ENCODE results near the gene CADM4.
"Not testable (repeated sequence)": the region's sequence is repeated elsewhere in the genome, so short reads cannot be mapped to it uniquely, and the experiment has no call there.

Gene CADM4

GRCh38 chr19:43662487-43662886 is 22.8 kb upstream of the CADM4 start:
- no peak for DNase-seq

DNA sequence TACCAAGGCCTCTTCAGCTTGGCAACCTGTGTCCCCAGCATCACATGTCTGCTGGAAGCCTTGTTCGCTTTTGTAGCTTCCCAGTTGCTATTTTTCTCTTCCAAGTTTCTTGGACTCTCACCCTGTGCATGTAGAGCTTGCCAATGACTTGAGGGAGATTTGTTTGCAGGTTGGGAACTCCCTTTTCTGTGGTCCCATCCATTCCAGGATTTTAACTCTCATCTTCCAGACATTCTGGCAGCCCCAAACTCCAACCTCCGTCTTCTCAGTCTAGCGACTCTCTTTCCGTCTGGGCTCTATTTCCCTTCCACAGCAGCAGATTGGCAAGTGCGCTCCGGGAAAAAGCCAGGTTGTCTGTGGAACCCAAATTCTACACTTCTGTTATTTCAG is 21.3 kb upstream of the CADM4 start:
- no peak for DNase-seq

GRCh38 chr19:43660301-43660970 is 20.8 kb upstream of the CADM4 start:
- DNase-seq: no peak

DNA sequence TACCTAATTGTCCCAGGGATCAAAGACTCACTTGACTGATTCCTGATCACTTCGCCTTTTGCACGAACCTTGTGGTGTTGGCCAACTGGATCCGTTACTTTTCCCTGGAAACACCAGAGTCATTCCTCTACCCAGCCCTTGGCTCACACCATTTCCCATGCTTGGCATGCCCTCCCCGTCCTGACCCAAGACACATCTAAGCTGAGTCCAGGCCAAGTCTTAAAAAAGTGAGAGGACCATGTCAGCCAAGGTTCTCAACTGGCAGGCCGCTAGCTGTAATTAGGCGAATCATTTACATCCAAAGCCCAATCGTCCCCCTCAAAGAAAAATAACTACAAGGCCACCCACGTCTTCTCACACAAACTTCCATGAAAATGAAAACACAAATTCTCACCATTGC is 18.8 kb upstream of the CADM4 start:
- DNase-seq: no peak

- no peak for DNase-seq
These were observed 18.4 kb upstream of the CADM4 start for GRCh38 chr19:43658001-43658400.

- DNase-seq: no peak
These were observed 16.8 kb upstream of the CADM4 start for GRCh38 chr19:43656436-43656835.

DNA sequence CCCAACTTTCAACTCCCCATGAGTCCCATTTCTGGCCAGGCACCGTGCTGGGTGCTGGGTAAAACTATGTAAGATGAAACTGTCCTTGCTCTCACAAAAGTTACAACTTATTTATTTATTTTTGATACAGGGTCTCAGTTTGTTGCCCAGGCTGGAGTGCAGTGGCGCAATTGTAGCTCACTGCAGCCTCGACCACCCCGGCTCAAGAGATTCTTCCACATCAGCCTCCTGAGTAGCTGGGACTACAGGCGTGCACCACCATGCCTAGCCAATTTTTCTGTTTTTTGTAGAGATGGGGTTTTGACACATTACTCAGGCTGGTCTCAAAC is 12.9 kb upstream of the CADM4 start:
- DNase-seq: no peak

DNA sequence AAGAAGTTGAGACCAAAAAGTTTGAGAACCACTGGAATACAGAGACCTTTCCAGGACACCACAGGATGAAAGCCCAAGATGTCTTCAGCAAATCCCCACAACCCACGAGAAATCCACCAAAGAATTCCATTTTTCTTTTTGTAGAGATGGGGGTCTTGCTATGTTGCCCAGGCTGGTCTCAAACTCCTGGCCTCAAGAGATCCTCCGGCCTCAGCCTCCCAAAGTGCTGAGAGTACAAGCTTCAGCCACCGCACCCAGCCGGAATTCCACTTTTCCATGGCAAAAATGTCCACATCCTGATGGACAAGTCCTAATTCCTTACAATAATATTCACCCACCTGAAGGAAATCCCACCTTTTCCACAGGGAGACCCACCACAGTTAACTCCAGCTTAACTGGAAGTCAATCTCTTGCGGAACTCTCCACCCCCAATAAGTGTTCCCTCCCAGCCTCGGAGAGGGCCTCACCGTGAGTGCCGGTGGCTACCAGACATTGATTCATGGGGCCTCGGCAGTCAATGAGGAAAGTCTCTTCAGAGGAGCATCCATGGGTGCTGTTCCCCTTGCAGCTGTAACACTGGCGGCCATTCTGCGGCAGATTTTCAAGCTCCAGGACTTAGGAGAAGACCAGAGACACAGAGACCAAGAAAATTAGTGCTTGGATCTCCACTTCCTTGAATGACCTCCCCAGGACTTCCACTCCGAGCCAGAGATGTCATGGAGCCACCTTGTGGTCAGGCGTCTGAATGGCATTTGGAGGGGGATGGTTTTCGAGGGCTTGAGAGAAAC is 12.3 kb upstream of the CADM4 start:
- DNase-seq: peak; percentile 64

DNA sequence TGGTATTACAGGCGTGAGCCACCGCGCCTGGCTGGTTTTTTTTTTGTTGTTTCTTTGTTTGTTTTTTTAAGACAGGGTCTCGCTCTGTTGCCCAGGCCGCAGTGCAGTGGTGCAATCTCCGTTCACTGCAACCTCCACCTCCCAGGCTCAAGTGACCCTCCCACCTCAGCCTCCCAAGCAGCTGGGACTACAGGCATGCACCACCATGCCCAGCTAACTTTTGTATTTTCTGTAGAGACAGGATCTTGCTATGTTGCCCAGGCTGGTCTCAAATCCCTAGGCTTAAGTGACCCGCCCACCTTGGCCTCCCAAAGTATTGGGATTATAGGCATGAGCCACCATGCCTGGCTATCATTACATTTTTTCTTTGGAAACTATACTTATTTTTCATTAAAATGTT is 10.6 kb upstream of the CADM4 start:
- DNase-seq: not testable (repeated sequence)

- DNase-seq: no peak
These were observed 9.9 kb upstream of the CADM4 start for GRCh38 chr19:43649514-43649913.

GRCh38 chr19:43648633-43649032 is 9.0 kb upstream of the CADM4 start:
- DNase-seq: no peak

- DNase-seq: no peak
These were observed 4.5 kb upstream of the CADM4 start for GRCh38 chr19:43644181-43644580.

DNA sequence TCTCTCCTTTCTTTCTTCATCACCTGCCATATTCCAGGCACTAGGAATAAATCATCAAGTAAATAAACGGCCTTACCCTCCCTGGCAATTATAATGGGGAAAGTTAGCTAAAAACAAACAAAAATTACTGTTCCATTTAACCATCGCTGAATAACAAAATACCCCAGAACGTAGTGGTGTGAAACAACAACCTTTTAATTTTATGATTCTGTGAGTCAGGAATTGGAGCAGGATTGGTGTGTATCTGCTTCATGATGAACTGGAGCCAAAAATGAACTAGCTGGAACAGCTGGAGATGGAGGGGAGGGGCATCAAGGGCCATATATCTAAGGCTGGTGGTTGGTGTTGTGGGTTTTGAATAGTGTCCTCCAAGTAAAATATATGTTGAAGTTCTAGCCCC is 3.7 kb upstream of the CADM4 start:
- DNase-seq: no peak

- DNase-seq: no peak
These were observed 2.9 kb upstream of the CADM4 start for GRCh38 chr19:43642531-43642930.

- DNase-seq: no peak
These were observed 1.7 kb upstream of the CADM4 start for GRCh38 chr19:43641333-43641732.

DNA sequence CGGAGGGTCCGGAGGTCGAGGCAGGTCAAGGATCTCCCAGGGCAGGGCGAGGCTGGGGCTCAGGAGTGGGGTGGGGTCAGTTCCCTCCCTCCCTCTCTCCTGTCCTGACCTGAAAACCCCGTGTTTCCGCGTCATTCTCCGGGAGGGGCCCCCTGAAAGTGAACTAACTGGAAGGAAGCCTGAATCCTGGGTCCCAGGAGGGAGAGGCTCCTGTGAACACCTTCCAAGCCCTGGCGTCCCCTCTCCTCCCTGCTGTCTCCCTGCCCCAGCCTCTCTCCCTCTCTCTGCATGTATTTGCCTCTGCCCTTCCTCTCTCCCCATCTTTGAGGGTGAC is 741 bp upstream of the CADM4 start:
- no peak for DNase-seq

- no peak for DNase-seq
These were observed 593 bp downstream of the CADM4 start for GRCh38 chr19:43638995-43639518.

- DNase-seq: no peak
These were observed 1.2 kb downstream of the CADM4 start for GRCh38 chr19:43638214-43638994.

- DNase-seq: no peak
These were observed 3.4 kb downstream of the CADM4 start for GRCh38 chr19:43636121-43636683.

DNA sequence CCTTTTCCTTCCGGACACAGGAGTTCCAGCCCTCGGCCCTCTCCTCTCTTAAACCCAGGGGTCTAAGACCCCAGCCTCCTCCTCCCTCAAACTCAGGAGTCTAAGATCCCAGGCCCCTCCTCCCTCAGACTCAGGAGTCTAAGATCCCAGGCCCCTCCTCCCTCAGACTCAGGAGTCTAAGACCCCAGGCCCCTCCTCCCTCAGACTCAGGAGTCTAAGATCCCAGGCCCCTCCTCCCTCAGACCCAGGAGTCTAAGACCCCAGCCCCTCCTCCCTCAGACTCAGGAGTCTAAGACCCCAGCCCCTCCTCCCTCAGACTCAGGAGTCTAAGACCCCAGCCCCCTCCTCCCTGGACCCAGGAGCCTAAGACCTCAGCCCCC is 4.1 kb downstream of the CADM4 start:
- not testable (repeated sequence) for DNase-seq

DNA sequence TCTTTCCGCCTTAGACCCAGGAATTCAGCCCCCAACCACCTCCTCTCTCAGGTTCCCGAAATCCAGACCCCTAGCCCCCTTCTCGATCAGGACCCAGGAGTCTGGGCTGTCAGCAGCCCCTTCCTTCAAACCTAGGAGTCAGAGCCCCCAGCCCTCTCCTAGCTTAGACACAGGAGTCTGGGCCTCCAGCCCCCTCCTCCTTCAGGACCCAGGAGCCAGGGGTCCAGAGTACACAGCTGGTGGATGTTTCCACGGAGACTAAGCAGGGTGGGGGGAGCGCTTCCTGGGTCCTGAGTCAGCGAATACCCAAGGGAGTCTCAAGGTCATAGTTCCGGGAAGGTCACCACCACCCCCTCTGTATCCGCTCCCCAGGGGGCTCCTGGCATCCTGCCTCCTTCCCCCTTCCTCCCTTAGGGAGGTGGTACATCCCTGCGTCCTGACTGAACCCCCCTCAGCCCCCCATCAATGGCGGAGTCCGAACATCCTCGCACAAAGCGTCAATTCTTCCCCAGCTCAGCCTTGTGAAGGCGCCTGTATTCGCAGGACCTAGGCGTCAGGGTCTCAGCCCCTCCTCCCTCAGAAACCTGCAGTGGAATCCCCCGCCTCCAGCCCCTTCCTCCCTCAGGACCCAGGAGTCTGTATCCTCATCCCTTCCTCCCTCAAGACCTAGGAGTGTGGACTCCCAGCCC is 4.6 kb downstream of the CADM4 start:
- no peak for DNase-seq

GRCh38 chr19:43634506-43634871 is 5.2 kb downstream of the CADM4 start:
- DNase-seq: no peak

- no peak for DNase-seq
These were observed 5.6 kb downstream of the CADM4 start for GRCh38 chr19:43634068-43634467.
